Panc1 (cell line): ENCODE data around the gene PRKACA. TPM values are rescaled to one million over a fixed set of nuclear protein-coding genes. Genes with fewer than 3 reads are reported as not detected.

Experiments
- ATAC-seq: fragments of 200-7000 bp; cut with Tn5 transposase; 2 replicates; pipeline ENCODE4 v1.9.1; 2020; ENCODE audit warnings: mild to moderate bottlenecking, moderate library complexity
- BruUV-seq: library from RNA; stranded (reverse); fragments of 400-500 nt; replicated peaks from 2 replicates; lab custom pipeline; 2021; lab: Mats Ljungman, UMichigan
- CTCF ChIA-PET: fragments of 300-600 bp; sonication (Branson Sonifier 250); formaldehyde crosslinking; loops from one replicate; lab custom pipeline; 2022; ENCODE audit warnings: antibody characterized with exemption; lab: Charles Lee
- POLR2A ChIA-PET: fragments of 300-600 bp; sonication (Branson Sonifier 250); formaldehyde crosslinking; loops from one replicate; lab custom pipeline; 2022; ENCODE audit warnings: antibody characterized with exemption; lab: Charles Lee
- DNase-seq: peaks from one replicate; pipeline ENCODE4 v3.0.0-alpha.2; 2010; ENCODE audit warnings: low read depth, low spot score
- H3K27ac ChIP-seq: 2 replicates; pipeline ENCODE4 v1.5.1; 2011; ENCODE audit warnings: mild to moderate bottlenecking, low read length, inconsistent platforms
- H3K27me3 ChIP-seq: fragments of 200-500 bp; sonication (Bioruptor generic); 2 replicates; pipeline ENCODE4 v1.6.0; 2014; ENCODE audit warnings: low read length, inconsistent platforms; ENCODE audit not compliant: control insufficient read depth, insufficient read depth
- H3K36me3 ChIP-seq: fragments of 200-500 bp; sonication (Bioruptor generic); 2 replicates; pipeline ENCODE4 v1.5.1; 2014; ENCODE audit warnings: inconsistent platforms, mild to moderate bottlenecking, low read length, moderate library complexity; ENCODE audit not compliant: control insufficient read depth, insufficient read depth
- H3K4me1 ChIP-seq: 2 replicates; pipeline ENCODE4 v1.5.1; 2011; ENCODE audit warnings: inconsistent platforms, mild to moderate bottlenecking, low read length, moderate library complexity; ENCODE audit not compliant: control insufficient read depth, insufficient read depth
- H3K4me3 ChIP-seq, 2 experiments: 2 replicates each; pipeline ENCODE4 v1.5.1; 2011 to 2012; ENCODE audit warnings: low read depth in 2 of 2, low read length in 2 of 2, mild to moderate bottlenecking in 2 of 2, inconsistent platforms in 1 of 2, moderate library complexity in 1 of 2
- H3K9me3 ChIP-seq: fragments of 200-500 bp; sonication (Bioruptor generic); 2 replicates; pipeline ENCODE4 v1.5.1; 2014; ENCODE audit warnings: low read depth, mild to moderate bottlenecking, inconsistent platforms, low read length, moderate library complexity; ENCODE audit not compliant: control insufficient read depth, insufficient read depth
- POLR2AphosphoS5 ChIP-seq: IDR thresholded peaks from 2 replicates; pipeline ENCODE4 v1.6.1; 2012; ENCODE audit warnings: mild to moderate bottlenecking, low read depth, low read length, moderate library complexity
- SIN3A ChIP-seq: IDR thresholded peaks from 2 replicates; pipeline ENCODE4 v1.6.1; 2012; ENCODE audit warnings: low read depth, mild to moderate bottlenecking, low read length, moderate library complexity, borderline replicate concordance; ENCODE audit not compliant: insufficient read depth
- TCF7L2 ChIP-seq: IDR thresholded peaks from 2 replicates; pipeline ENCODE4 v1.6.1; 2011; ENCODE audit warnings: mild to moderate bottlenecking, low read depth, low read length, inconsistent platforms
- in situ Hi-C: cut with HindIII; loops from 2 replicates; pipeline ENCODE4 v1.10.0; 2016; ENCODE audit warnings: low sequenced_read_pairs, low pct_unique_long_range_greater_than_20kb
- intact Hi-C: fragments of 100-400 bp; cut with micrococcal nuclease; formaldehyde crosslinking; loops from one replicate; pipeline ENCODE4 v1.10.0; 2022; ENCODE audit not compliant: unreplicated experiment
- total RNA-seq: library from RNA; stranded (reverse); gene quantifications from one replicate; pipeline ENCODE4 v1.2.1, GENCODE V29; 2021; ENCODE audit not compliant: unreplicated experiment
- TF ChIP-seq, protein P1 (sequence below), 2 experiments: IDR thresholded peaks; 2 replicates each; pipeline ENCODE4 v1.6.1; 2011 to 2012; ENCODE audit warnings: low read depth in 2 of 2, control low read depth in 1 of 2, low read length in 1 of 2, mild to moderate bottlenecking in 1 of 2, moderate library complexity in 1 of 2; ENCODE audit not compliant: insufficient read depth in 1 of 2
- TF ChIP-seq, protein P2 (sequence below): fragments of 450-650 bp; IDR thresholded peaks from 2 replicates; pipeline ENCODE4 v1.5.1; 2017; ENCODE audit warnings: mild to moderate bottlenecking

Gene PRKACA
- total RNA-seq, 1 experiment from 2014 or later: 70.8 TPM

DNA sequence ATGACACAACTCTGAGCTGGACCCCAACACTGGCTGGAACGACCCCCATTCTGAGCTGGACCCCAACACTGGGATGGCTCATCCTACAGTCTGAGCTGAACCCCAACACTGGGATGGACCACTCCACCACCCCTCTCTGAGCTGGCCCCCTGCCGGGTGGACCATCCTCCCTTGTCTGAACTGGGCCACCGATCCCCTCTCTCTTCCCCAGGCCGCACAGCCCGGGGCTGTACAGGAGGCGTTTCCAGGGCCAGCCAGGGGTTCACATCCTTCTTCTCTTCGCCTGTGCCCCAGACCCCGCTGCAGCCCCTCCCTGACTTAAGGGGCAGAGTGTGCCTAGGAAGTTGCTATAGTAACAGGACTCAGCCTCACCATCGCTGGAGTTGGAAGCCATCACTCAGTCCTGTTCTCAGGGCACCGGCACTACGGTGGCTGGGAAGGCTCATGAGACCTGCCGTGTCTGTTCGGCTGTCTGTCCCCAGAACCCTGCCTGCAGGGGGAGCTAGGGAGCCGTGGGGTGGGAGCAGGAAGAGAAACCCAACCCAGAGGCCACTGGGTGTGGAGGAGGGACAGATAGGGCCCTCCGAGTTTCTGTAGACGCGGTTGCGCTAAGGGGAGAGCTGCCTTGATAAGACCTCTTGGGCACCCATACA is 3.7 kb downstream of the PRKACA start:
- TF ChIP-seq SIN3A: no peak
- TF ChIP-seq POLR2AphosphoS5: no peak
- TF ChIP-seq, protein P1, sequence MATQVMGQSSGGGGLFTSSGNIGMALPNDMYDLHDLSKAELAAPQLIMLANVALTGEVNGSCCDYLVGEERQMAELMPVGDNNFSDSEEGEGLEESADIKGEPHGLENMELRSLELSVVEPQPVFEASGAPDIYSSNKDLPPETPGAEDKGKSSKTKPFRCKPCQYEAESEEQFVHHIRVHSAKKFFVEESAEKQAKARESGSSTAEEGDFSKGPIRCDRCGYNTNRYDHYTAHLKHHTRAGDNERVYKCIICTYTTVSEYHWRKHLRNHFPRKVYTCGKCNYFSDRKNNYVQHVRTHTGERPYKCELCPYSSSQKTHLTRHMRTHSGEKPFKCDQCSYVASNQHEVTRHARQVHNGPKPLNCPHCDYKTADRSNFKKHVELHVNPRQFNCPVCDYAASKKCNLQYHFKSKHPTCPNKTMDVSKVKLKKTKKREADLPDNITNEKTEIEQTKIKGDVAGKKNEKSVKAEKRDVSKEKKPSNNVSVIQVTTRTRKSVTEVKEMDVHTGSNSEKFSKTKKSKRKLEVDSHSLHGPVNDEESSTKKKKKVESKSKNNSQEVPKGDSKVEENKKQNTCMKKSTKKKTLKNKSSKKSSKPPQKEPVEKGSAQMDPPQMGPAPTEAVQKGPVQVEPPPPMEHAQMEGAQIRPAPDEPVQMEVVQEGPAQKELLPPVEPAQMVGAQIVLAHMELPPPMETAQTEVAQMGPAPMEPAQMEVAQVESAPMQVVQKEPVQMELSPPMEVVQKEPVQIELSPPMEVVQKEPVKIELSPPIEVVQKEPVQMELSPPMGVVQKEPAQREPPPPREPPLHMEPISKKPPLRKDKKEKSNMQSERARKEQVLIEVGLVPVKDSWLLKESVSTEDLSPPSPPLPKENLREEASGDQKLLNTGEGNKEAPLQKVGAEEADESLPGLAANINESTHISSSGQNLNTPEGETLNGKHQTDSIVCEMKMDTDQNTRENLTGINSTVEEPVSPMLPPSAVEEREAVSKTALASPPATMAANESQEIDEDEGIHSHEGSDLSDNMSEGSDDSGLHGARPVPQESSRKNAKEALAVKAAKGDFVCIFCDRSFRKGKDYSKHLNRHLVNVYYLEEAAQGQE (IDR thresholded peaks at IDR 0.05; ENCODE audit: insufficient read depth in 1 of 2, low read depth in 2 of 2, low read length in 1 of 2): no peak
- no peak for TF ChIP-seq TCF7L2
- TF ChIP-seq, protein P2, sequence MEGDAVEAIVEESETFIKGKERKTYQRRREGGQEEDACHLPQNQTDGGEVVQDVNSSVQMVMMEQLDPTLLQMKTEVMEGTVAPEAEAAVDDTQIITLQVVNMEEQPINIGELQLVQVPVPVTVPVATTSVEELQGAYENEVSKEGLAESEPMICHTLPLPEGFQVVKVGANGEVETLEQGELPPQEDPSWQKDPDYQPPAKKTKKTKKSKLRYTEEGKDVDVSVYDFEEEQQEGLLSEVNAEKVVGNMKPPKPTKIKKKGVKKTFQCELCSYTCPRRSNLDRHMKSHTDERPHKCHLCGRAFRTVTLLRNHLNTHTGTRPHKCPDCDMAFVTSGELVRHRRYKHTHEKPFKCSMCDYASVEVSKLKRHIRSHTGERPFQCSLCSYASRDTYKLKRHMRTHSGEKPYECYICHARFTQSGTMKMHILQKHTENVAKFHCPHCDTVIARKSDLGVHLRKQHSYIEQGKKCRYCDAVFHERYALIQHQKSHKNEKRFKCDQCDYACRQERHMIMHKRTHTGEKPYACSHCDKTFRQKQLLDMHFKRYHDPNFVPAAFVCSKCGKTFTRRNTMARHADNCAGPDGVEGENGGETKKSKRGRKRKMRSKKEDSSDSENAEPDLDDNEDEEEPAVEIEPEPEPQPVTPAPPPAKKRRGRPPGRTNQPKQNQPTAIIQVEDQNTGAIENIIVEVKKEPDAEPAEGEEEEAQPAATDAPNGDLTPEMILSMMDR: no peak; the same call in 1 of the 2 replicates
- ChIA-PET POLR2A (no interaction called here), CTCF (interaction anchor here (0.5 to 1.5 kb wide), 4 partner anchors 9 to 259 kb away, joined by 4 to 9 read pairs (median 6); partner anchors contain the start of gene ASF1B)
- no peaks in the 10 kb centered on the region for H3K36me3 ChIP-seq
- H3K4me1 ChIP-seq: peaks cover 36% of the 10 kb centered on the region
- H3K27ac ChIP-seq: peak overlapping the region; percentile 34; the same call in 1 of the 2 replicates
- H3K4me3 ChIP-seq: 0 out of 4 replicates have a peak overlapping the region, but pooled peaks of 1 of the 2 experiments have one; percentile 2
- in situ Hi-C loops (no loop called here), intact Hi-C loops (no loop called here)
- H3K9me3 ChIP-seq: no peaks in the 10 kb centered on the region
- ATAC-seq (no peak), DNase-seq (no peak)
- no peaks in the 10 kb centered on the region for H3K27me3 ChIP-seq
- BruUV-seq: no TSS peak

DNA sequence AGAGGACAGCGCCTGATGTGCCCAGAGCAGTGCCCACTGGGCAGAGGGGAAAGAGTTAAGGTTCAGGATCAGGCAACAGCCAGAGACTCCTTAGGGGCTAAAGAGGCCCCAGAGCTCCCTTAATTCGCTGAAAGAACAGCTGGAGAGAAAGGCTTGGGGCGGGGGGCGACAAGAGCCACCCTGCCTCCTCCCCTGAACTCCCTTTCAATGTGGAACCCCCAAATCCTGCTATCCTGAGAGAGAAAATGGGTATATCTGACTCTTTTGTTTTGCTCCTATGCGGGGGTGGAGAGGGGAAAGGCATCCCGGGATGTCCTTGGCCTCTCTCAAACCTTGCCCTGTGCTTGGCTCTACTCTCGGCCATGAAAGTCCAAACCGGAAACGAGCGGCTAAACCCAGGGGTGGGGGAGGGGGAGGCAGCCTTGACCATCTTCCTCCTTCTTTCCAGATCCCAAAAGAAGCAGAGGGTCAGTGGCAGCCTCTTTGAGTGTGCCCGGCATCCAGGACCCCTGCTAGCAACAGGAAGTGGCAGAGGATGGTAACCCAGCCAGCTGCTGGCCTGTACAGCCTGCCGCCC is 4.7 kb downstream of the PRKACA start:
- Histone ChIP-seq H3K27ac (peak overlapping the region; percentile 68), H3K9me3 (no peaks in the 10 kb centered on the region), H3K27me3 (no peaks in the 10 kb centered on the region), H3K4me3 (no peak overlapping the region), H3K36me3 (no peaks in the 10 kb centered on the region), H3K4me1 (peaks cover 31% of the 10 kb centered on the region)
- ChIA-PET CTCF (no interaction called here), POLR2A (interaction anchor here (0.6 kb wide), 1 partner anchor 64 kb away, joined by 11 read pairs; no protein-coding TSS in a partner anchor)
- in situ Hi-C loops (no loop called here), intact Hi-C loops (no loop called here)
- BruUV-seq: no TSS peak
- no peak for ATAC-seq
- no peak for TF ChIP-seq TCF7L2
- no peak for TF ChIP-seq SIN3A
- TF ChIP-seq, protein P1 (IDR thresholded peaks at IDR 0.05; ENCODE audit: insufficient read depth in 1 of 2, low read depth in 2 of 2, low read length in 1 of 2): no peak
- TF ChIP-seq, protein P2: no peak
- DNase-seq: no peak
